Measurements from ENCODE around the gene CFD.

The CFD gene

GRCh38 chr19:912181-913079 lies 53.0 kb downstream of the CFD start:
- no peak for DNase-seq

Data from NCI-H1436 treated with DMSO at 0.1 percent for 48 hours (cell line).